GM12878 (cell line): Measurements from ENCODE around the gene AP5B1. TPM values are rescaled to one million over a fixed set of nuclear protein-coding genes. Genes with fewer than 3 reads are reported as not detected.

Source experiments
- ATAC-seq: fragments of 200-7000 bp; cut with Tn5 transposase; 3 replicates; pipeline ENCODE4 v1.9.1; 2020; ENCODE audit warnings: mild to moderate bottlenecking, moderate library complexity
- BruUV-seq: library from RNA; stranded (reverse); fragments of 400-500 nt; replicated peaks from 2 replicates; lab custom pipeline; 2021; lab: Mats Ljungman, UMichigan
- CTCF ChIA-PET: fragments of 300-600 bp; sonication (Branson Sonifier 250); formaldehyde crosslinking; extraction: SDS; loops from one replicate; lab custom pipeline; 2021; ENCODE audit warnings: inconsistent platforms; lab: Yijun Ruan, JAX
- POLR2A ChIA-PET: fragments of 350-600 bp; formaldehyde crosslinking; extraction: SDS; loops from one replicate; lab custom pipeline; 2021; ENCODE audit warnings: inconsistent platforms; lab: Charles Lee
- RAD21 ChIA-PET: fragments of 300-600 bp; sonication (Branson Sonifier 250); formaldehyde crosslinking; loops from one replicate; lab custom pipeline; 2023; ENCODE audit warnings: antibody characterized with exemption; ENCODE audit not compliant: unreplicated experiment; lab: Charles Lee
- SMC1A ChIA-PET: fragments of 300-600 bp; sonication (Branson Sonifier 250); formaldehyde crosslinking; loops from one replicate; lab custom pipeline; 2023; ENCODE audit not compliant: unreplicated experiment, uncharacterized antibody; lab: Charles Lee
- DNase-seq: peaks from one replicate; pipeline ENCODE4 v3.0.0-alpha.2; 2011; ENCODE audit warnings: low read depth, low spot score
- FAIRE-seq: peaks from 3 replicates; lab custom pipeline; 2011; peaks lifted over from hg19 to GRCh38; lab: Jason Lieb, UNC
- H2AFZ ChIP-seq: 2 replicates; pipeline ENCODE4 v1.6.0; 2011; ENCODE audit warnings: low read depth, low read length, control low read depth; ENCODE audit not compliant: control insufficient read depth
- H3K27ac ChIP-seq: 2 replicates; pipeline ENCODE4 v1.5.1; 2011; ENCODE audit warnings: control low read depth; ENCODE audit not compliant: control insufficient read depth, insufficient read depth
- H3K27me3 ChIP-seq, 2 experiments: replicated peaks in 1 of 2; 2 replicates each; pipeline versions ENCODE4 v1.6.0 to v1.6.1; 2011; ENCODE audit warnings: low read length in 1 of 2; ENCODE audit not compliant: control insufficient read depth in 2 of 2, insufficient read depth in 2 of 2
- H3K36me3 ChIP-seq, 2 experiments: 2 replicates each; pipeline ENCODE4 v1.5.1; 2011; ENCODE audit warnings: low read length in 1 of 2; ENCODE audit not compliant: control insufficient read depth in 2 of 2, insufficient read depth in 2 of 2
- H3K4me1 ChIP-seq: 2 replicates; pipeline ENCODE4 v1.6.1; 2011; ENCODE audit warnings: mild to moderate bottlenecking, low read length, moderate library complexity, mixed read lengths; ENCODE audit not compliant: control insufficient read depth, insufficient read depth
- H3K4me2 ChIP-seq: 2 replicates; pipeline ENCODE4 v1.6.0; 2011; ENCODE audit warnings: control low read depth; ENCODE audit not compliant: control insufficient read depth, insufficient read depth
- H3K4me3 ChIP-seq: fragments of 200-600 bp; sonication (generic); 2 replicates; pipeline ENCODE4 v1.5.1; 2016
- H3K79me2 ChIP-seq: 2 replicates; pipeline ENCODE4 v1.6.0; 2011; ENCODE audit warnings: low read length; ENCODE audit not compliant: control insufficient read depth, insufficient read depth
- H3K9ac ChIP-seq: 2 replicates; pipeline ENCODE4 v1.8.0; 2011; ENCODE audit warnings: low read length, control low read depth, mixed read lengths; ENCODE audit not compliant: control insufficient read depth, insufficient read depth
- H3K9me3 ChIP-seq: replicated peaks from 3 replicates; pipeline ENCODE4 v1.5.1; 2011; ENCODE audit warnings: mild to moderate bottlenecking, low read length; ENCODE audit not compliant: control insufficient read depth, insufficient read depth
- H4K20me1 ChIP-seq: 2 replicates; pipeline ENCODE4 v1.6.0; 2011; ENCODE audit not compliant: control insufficient read depth, insufficient read depth
- EZH2 ChIP-seq: IDR thresholded peaks from 2 replicates; pipeline ENCODE4 v1.6.1; 2012; ENCODE audit warnings: low read depth, mild to moderate bottlenecking, control low read depth, inconsistent platforms, low read length, borderline replicate concordance; ENCODE audit not compliant: control insufficient read depth
- MEF2A ChIP-seq: IDR thresholded peaks from 2 replicates; pipeline ENCODE4 v1.6.1; 2011; ENCODE audit warnings: low read depth, mild to moderate bottlenecking, low read length, moderate library complexity; ENCODE audit not compliant: insufficient read depth
- POLR2A ChIP-seq: IDR thresholded peaks from 2 replicates; pipeline ENCODE4 v1.6.1; 2011; ENCODE audit warnings: low read depth, mild to moderate bottlenecking, low read length
- REST ChIP-seq: IDR thresholded peaks from 2 replicates; pipeline ENCODE4 v1.6.1; 2012; ENCODE audit warnings: mild to moderate bottlenecking, low read depth, low read length
- SMAD1 ChIP-seq: fragments of 450-650 bp; IDR thresholded peaks from 2 replicates; pipeline ENCODE4 v1.6.1; 2018; ENCODE audit warnings: mild to moderate bottlenecking, low read depth; ENCODE audit not compliant: partially characterized antibody
- ZZZ3 ChIP-seq: IDR thresholded peaks from 2 replicates; pipeline ENCODE4 v1.6.1; 2011; ENCODE audit warnings: low read depth; ENCODE audit not compliant: control insufficient read depth, insufficient read length
- WGBS: methylation state at CpG from one replicate; pipeline ENCODE4 v1.1.6; 2016; ENCODE audit warnings: low lambda C conversion rate; ENCODE audit not compliant: insufficient replicate concordance, insufficient coverage; ENCODE audit errors: missing lambda C conversion rate; 5-methylcytosine and 5-hydroxymethylcytosine counted together
- in situ Hi-C: fragments of 300-500 bp; cut with MboI; formaldehyde crosslinking; loops from 9 replicates; pipeline ENCODE4 v1.14.3; 2018; ENCODE audit warnings: mixed read lengths
- intact Hi-C: fragments of 100-400 bp; cut with micrococcal nuclease; formaldehyde crosslinking; loops from one replicate; pipeline ENCODE4 v1.14.2; 2022; ENCODE audit not compliant: unreplicated experiment
- polyA plus RNA-seq, 11 experiments: library from polyadenylated mRNA; depleted of rRNA in 4 of 11; unstranded in 6 of 11; stranded (reverse) in 5 of 11; fragments of >200 nt; fragmentation: Nextera tagmentation in 4 of 11; fragmentation: Illumina TruSeq in 1 of 11; extraction: Ambion mirVana in 4 of 11; extraction: Trizol in 1 of 11; gene quantifications; 1 replicate in 1 of 11; 2 replicates in 10 of 11; pipeline versions ENCODE4 v1.2.1 to v1.2.3, GENCODE V29; 2011 to 2016; ENCODE audit warnings: inconsistent platforms in 2 of 11, missing spikeins in 2 of 11, low read depth in 1 of 11
- total RNA-seq, 4 experiments: library from RNA; depleted of rRNA in 3 of 4; stranded (reverse); fragments of >200 nt in 3 of 4; fragmentation: Illumina TruSeq in 1 of 4; extraction: Trizol in 1 of 4; gene quantifications; 2 replicates each; pipeline versions ENCODE4 v1.2.1 to v1.2.3, GENCODE V29; 2013 to 2021

AP5B1 gene
- total and polyA plus RNA-seq, 10 of the 15 experiments (the other 5 are each of a cell fraction or from before 2014, with no cell fraction given), result 0.47 to 13.1 (median 4.8) TPM

GRCh38 chr11:65776710-65777141, 4.0 kb downstream of the AP5B1 start (continued):
- no peak for TF ChIP-seq ZZZ3
- TF ChIP-seq EZH2, result no peak
- TF ChIP-seq REST, result no peak
- TF ChIP-seq, all 136 proteins: peak for 0

GRCh38 chr11:65776196-65776595, 4.6 kb downstream of the AP5B1 start:
- peaks cover 3 to 4% of the 10 kb centered on the region in 2 experiments; a peak in 3 of 4 replicates for H3K36me3 ChIP-seq
- ChIA-PET POLR2A (interaction anchor here (0.5 kb wide), 2 partner anchors 32 to 1010 kb away, joined by 4 to 7 read pairs; no protein-coding TSS in a partner anchor), RAD21 (interaction anchor here (1.5 to 5.4 kb wide), 2 partner anchors 42 to 65 kb away, joined by 4 to 91 read pairs; partner anchors contain the start of gene KAT5), CTCF (interaction anchor here (0.7 to 8.7 kb wide), 5 partner anchors 42 to 65 kb away, joined by 4 to 192 read pairs (median 8); partner anchors contain the start of genes KAT5 and RNASEH2C), SMC1A (interaction anchor here (0.7 to 2.1 kb wide), 4 partner anchors 15 to 70 kb away, joined by 3 to 16 read pairs (median 3); no protein-coding TSS in a partner anchor)
- 76% methylated on average over 8 of the region's 8 CpGs for WGBS
- no peak overlapping the region for H3K27ac ChIP-seq
- FAIRE-seq, result no peak
- peaks cover 11% of the 10 kb centered on the region for H3K4me1 ChIP-seq
- BruUV-seq, result no TSS peak
- TF ChIP-seq MEF2A, result no peak
- 0 out of 2 replicates have a peak, but pooled peaks have one; percentile 20 for TF ChIP-seq POLR2A
- TF ChIP-seq SMAD1, result no peak
- no peaks in the 10 kb centered on the region for H3K27me3 ChIP-seq
- intact Hi-C loops (no loop called here), in situ Hi-C loops (loop anchor here (5.0 kb wide), 2 partner anchors 46 to 64 kb away; partner anchors contain the start of gene KAT5)
- DNase-seq, result no peak
- no peak overlapping the region for H3K9ac ChIP-seq
- H3K79me2 ChIP-seq, result peaks cover 10% of the 10 kb centered on the region
- no peaks in the 10 kb centered on the region for H3K9me3 ChIP-seq
- H2AFZ ChIP-seq, result no peak overlapping the region
- no peak overlapping the region for H3K4me2 ChIP-seq
- ATAC-seq, result no peak
- no peak overlapping the region for H3K4me3 ChIP-seq
- no peaks in the 10 kb centered on the region; the same call in 1 of the 2 replicates for H4K20me1 ChIP-seq
